ENCODE measurements around the gene IRF8.

DNA sequence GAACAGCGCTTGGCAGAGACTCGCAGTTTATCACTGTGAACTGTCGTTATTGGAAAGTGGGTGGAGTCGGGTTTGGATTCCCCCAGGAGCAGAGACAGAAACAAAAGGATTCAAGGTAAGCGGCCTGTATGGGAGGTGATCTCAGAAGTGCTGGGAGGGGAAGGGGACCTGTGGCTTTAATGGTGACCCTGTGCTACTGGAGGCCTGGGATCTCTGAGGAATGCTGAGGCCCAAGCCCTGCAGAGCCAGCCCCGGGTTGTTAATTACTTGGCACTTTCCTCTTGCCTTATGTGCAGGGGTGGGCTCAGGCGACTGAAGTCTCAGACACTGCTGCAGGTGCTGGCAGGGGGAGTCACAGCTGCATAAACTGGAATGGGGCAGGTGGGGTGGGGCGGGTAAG, 27.4 kb downstream of the IRF8 start:
- TF ChIP-seq POLR2A (IDR thresholded peaks at IDR 0.05): no peak
- TF ChIP-seq, protein P1, sequence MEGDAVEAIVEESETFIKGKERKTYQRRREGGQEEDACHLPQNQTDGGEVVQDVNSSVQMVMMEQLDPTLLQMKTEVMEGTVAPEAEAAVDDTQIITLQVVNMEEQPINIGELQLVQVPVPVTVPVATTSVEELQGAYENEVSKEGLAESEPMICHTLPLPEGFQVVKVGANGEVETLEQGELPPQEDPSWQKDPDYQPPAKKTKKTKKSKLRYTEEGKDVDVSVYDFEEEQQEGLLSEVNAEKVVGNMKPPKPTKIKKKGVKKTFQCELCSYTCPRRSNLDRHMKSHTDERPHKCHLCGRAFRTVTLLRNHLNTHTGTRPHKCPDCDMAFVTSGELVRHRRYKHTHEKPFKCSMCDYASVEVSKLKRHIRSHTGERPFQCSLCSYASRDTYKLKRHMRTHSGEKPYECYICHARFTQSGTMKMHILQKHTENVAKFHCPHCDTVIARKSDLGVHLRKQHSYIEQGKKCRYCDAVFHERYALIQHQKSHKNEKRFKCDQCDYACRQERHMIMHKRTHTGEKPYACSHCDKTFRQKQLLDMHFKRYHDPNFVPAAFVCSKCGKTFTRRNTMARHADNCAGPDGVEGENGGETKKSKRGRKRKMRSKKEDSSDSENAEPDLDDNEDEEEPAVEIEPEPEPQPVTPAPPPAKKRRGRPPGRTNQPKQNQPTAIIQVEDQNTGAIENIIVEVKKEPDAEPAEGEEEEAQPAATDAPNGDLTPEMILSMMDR (IDR thresholded peaks at IDR 0.05): no peak
